ENCODE results near the gene ADD2. TPM values are rescaled to one million over a fixed set of nuclear protein-coding genes. Genes with fewer than 3 reads are reported as not detected.

The ADD2 gene
- total RNA-seq, 1 donor from 2014 or later, result 45.3 TPM

- no peaks in the 10 kb centered on the region for H3K36me3 ChIP-seq
- no peaks in the 10 kb centered on the region for H3F3A ChIP-seq (ENCODE audit: low read depth)
- no peak overlapping the region for H2AFZ ChIP-seq (replicated peaks)
- no peak overlapping the region for H3K4me3 ChIP-seq
- no peaks in the 10 kb centered on the region for H3K9me3 ChIP-seq (ENCODE audit: low read depth)
- Mint-ChIP-seq H3K27me3 (ENCODE audit: insufficient read depth, low read depth) (peaks cover 8% of the 10 kb centered on the region), H3K27ac (no peak overlapping the region), H3K36me3 (peaks cover 40% of the 10 kb centered on the region), H3K4me1 (peaks cover 5% of the 10 kb centered on the region), H3K9me3 (no peaks in the 10 kb centered on the region), H3K4me3 (no peak overlapping the region)
- no peaks in the 10 kb centered on the region for H3K79me2 ChIP-seq (ENCODE audit: low read depth)
- no peaks in the 10 kb centered on the region for H3K27me3 ChIP-seq
- DNase-seq (ENCODE audit: low spot score), result no peak
- TF ChIP-seq EZH2phosphoT487 (IDR thresholded peaks at IDR 0.05) (no peak), EZH2 (IDR thresholded peaks at IDR 0.05) (no peak)
- TF ChIP-seq, protein P1, sequence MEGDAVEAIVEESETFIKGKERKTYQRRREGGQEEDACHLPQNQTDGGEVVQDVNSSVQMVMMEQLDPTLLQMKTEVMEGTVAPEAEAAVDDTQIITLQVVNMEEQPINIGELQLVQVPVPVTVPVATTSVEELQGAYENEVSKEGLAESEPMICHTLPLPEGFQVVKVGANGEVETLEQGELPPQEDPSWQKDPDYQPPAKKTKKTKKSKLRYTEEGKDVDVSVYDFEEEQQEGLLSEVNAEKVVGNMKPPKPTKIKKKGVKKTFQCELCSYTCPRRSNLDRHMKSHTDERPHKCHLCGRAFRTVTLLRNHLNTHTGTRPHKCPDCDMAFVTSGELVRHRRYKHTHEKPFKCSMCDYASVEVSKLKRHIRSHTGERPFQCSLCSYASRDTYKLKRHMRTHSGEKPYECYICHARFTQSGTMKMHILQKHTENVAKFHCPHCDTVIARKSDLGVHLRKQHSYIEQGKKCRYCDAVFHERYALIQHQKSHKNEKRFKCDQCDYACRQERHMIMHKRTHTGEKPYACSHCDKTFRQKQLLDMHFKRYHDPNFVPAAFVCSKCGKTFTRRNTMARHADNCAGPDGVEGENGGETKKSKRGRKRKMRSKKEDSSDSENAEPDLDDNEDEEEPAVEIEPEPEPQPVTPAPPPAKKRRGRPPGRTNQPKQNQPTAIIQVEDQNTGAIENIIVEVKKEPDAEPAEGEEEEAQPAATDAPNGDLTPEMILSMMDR (IDR thresholded peaks at IDR 0.05), result no peak
- no peak overlapping the region for H3K27ac ChIP-seq
- H3K4me1 ChIP-seq, result no peaks in the 10 kb centered on the region
- no peak overlapping the region for H3K9ac ChIP-seq
- no peaks in the 10 kb centered on the region for H4K20me1 ChIP-seq (ENCODE audit: low read depth)
- no peak overlapping the region for H3K4me2 ChIP-seq
Measured at GRCh38 chr2:70674636-70675430, 93.2 kb downstream of the ADD2 start.

GRCh38 chr2:70673041-70673647 is 94.9 kb downstream of the ADD2 start:
- Histone ChIP-seq H4K20me1 (ENCODE audit: low read depth) (no peaks in the 10 kb centered on the region), H3K9me3 (ENCODE audit: low read depth) (no peaks in the 10 kb centered on the region), H3F3A (ENCODE audit: low read depth) (no peaks in the 10 kb centered on the region), H3K27ac (no peak overlapping the region), H3K4me3 (no peak overlapping the region), H3K4me2 (no peak overlapping the region), H3K79me2 (ENCODE audit: low read depth) (no peaks in the 10 kb centered on the region), H3K9ac (no peak overlapping the region), H2AFZ (replicated peaks) (no peak overlapping the region), H3K36me3 (no peaks in the 10 kb centered on the region), H3K4me1 (no peaks in the 10 kb centered on the region), H3K27me3 (no peaks in the 10 kb centered on the region)
- peak; percentile 20 for DNase-seq (ENCODE audit: low spot score)
- Mint-ChIP-seq H3K4me1 (peaks cover 5% of the 10 kb centered on the region), H3K27ac (no peak overlapping the region), H3K9me3 (no peaks in the 10 kb centered on the region), H3K4me3 (no peak overlapping the region), H3K27me3 (ENCODE audit: insufficient read depth, low read depth) (peaks cover 10% of the 10 kb centered on the region), H3K36me3 (peaks cover 38% of the 10 kb centered on the region)
- TF ChIP-seq EZH2phosphoT487 (IDR thresholded peaks at IDR 0.05), result no peak
- TF ChIP-seq EZH2 (IDR thresholded peaks at IDR 0.05), result no peak
- TF ChIP-seq, protein P1 (IDR thresholded peaks at IDR 0.05), result no peak

- Histone ChIP-seq H3K4me3 (no peak overlapping the region), H3K9me3 (ENCODE audit: low read depth) (no peaks in the 10 kb centered on the region), H2AFZ (replicated peaks) (no peak overlapping the region), H3F3A (ENCODE audit: low read depth) (no peaks in the 10 kb centered on the region), H3K27ac (no peak overlapping the region), H3K79me2 (ENCODE audit: low read depth) (no peaks in the 10 kb centered on the region), H3K9ac (no peak overlapping the region), H3K36me3 (no peaks in the 10 kb centered on the region), H3K27me3 (no peaks in the 10 kb centered on the region), H4K20me1 (ENCODE audit: low read depth) (no peaks in the 10 kb centered on the region), H3K4me2 (no peak overlapping the region), H3K4me1 (no peaks in the 10 kb centered on the region)
- TF ChIP-seq EZH2phosphoT487 (IDR thresholded peaks at IDR 0.05), result no peak
- TF ChIP-seq, protein P1 (IDR thresholded peaks at IDR 0.05), result no peak
- no peak for TF ChIP-seq EZH2 (IDR thresholded peaks at IDR 0.05)
- Mint-ChIP-seq H3K4me3 (no peak overlapping the region), H3K4me1 (peaks cover 5% of the 10 kb centered on the region), H3K27ac (no peak overlapping the region), H3K36me3 (peaks cover 30% of the 10 kb centered on the region), H3K27me3 (ENCODE audit: insufficient read depth, low read depth) (peaks cover 8% of the 10 kb centered on the region), H3K9me3 (no peaks in the 10 kb centered on the region)
- no peak for DNase-seq (ENCODE audit: low spot score)
Measured at GRCh38 chr2:70671092-70671675, 96.8 kb downstream of the ADD2 start.

All from neural progenitor cell (in vitro differentiated cells).